Placental epithelial cell (primary cell): ENCODE measurements around the gene PPIH. TPM values are rescaled to one million over a fixed set of nuclear protein-coding genes. Genes with fewer than 3 reads are reported as not detected.

Source experiments
- total RNA-seq: library from RNA; depleted of rRNA; stranded (reverse); fragments of >200 nt; gene quantifications from 2 replicates; pipeline ENCODE4 v1.2.3, GENCODE V29; 2012

PPIH gene
- total RNA-seq, result 13.0 and 15.8 TPM in 2 replicates

DNA sequence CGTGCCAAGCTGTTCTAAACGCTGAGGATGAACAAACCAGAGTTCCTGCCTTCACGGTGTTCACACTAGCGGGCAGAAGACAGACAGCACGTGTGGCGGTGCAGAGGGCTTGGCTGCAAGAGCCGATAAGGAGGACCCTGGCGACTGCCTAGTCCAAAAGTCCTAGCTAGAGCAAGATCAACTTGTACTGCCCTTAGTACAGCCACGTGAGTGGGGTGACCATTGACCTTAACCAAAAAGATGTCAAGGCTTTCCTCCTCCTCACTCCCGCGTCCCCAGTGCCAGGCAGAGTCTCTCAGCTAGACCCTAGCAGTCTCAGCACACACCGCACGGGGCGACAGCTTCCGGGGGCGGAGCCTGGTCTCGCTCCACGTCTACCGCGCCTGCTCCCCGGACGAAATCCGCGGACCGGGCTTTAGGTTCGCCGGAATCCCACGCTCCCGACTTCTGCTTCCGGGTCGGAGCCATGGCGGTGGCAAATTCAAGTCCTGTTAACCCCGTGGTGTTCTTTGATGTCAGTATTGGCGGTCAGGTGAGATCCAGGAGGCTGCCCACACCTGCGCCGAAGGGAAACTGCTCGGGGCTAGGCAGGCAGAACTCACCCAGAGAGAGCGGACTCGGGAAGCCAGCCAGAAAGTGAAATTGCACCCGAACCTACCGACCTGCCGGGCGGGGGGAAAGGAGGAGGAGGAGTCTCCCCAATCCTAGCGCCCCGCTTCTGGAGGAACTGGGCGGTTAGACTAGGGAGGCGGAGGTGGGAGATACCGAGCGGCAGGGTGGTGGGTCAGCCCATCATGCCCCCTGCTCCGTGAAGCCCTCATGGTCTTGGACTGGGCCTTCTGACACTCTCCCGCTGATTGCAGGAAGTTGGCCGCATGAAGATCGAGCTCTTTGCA, at the start of gene PPIH:
TSS of gene PPIH (plus strand) at position 443 of the 896 bp plus-strand sequence. CDS start at position 467, 24 bp downstream.

GRCh38 chr1:42681741-42682483, 23.7 kb downstream of the PPIH start, which contains the start of gene YBX1:
TSS of gene YBX1 (plus strand) at chr1:42682418. CDS start at chr1:42682566, 148 bp downstream.

Other genes starting within 250 kb of the PPIH start
- gene ZMYND12, start 202.4 kb upstream of the PPIH start, total RNA-seq, result 1.8 and 6.3 TPM in 2 replicates
- 68.7 and 75.6 TPM in 2 replicates for gene PPCS, start 201.9 kb upstream of the PPIH start, total RNA-seq
- gene CCDC30, start 195.1 kb upstream of the PPIH start, total RNA-seq, result 0.33 and 2.4 TPM in 2 replicates
- gene YBX1, start 24.0 kb downstream of the PPIH start, total RNA-seq, result 180 and 621 TPM in 2 replicates
- gene CLDN19, start 81.8 kb downstream of the PPIH start, total RNA-seq, result not detected in 2 replicates
- 101 and 159 TPM in 2 replicates for gene P3H1, start 108.6 kb downstream of the PPIH start, total RNA-seq
- 3.1 and 3.9 TPM in 2 replicates for gene C1orf50, start 108.8 kb downstream of the PPIH start, total RNA-seq
- 0.22 TPM in 1 of 2 replicates, not detected in the other for gene TMEM269, start 126.6 kb downstream of the PPIH start, total RNA-seq
- 22.1 and 34.9 TPM in 2 replicates for gene ERMAP, start 158.7 kb downstream of the PPIH start, total RNA-seq
- 12.9 and 31.4 TPM in 2 replicates for gene SVBP, start 159.0 kb downstream of the PPIH start, total RNA-seq
- gene ZNF691, start 188.2 kb downstream of the PPIH start, total RNA-seq, result 6.4 and 11.4 TPM in 2 replicates